Neural progenitor cell (in vitro differentiated cells): ENCODE data around the gene RASGRP2. TPM values are rescaled to one million over a fixed set of nuclear protein-coding genes. Genes with fewer than 3 reads are reported as not detected.

Experiments
- DNase-seq: peaks from one replicate; pipeline ENCODE4 v3.0.0-alpha.2; 2016; ENCODE audit warnings: low spot score
- H2AFZ ChIP-seq: fragments of 200-600 bp; sonication (generic); replicated peaks from 2 replicates; pipeline ENCODE4 v1.6.1; 2016; ENCODE audit warnings: antibody characterized with exemption
- H3F3A ChIP-seq: fragments of 200-600 bp; sonication (generic); 2 replicates; pipeline ENCODE4 v1.6.1; 2016; ENCODE audit warnings: antibody characterized with exemption, low read depth
- H3K27ac ChIP-seq: fragments of 200-600 bp; sonication (generic); 2 replicates; pipeline ENCODE4 v1.5.1; 2016; ENCODE audit warnings: mild to moderate bottlenecking
- H3K27me3 ChIP-seq: fragments of 200-600 bp; sonication (generic); 2 replicates; pipeline ENCODE4 v1.6.1; 2016; ENCODE audit warnings: mild to moderate bottlenecking, moderate library complexity
- H3K36me3 ChIP-seq: fragments of 200-600 bp; sonication (generic); 2 replicates; pipeline ENCODE4 v1.5.1; 2016
- H3K4me1 ChIP-seq: fragments of 200-600 bp; sonication (generic); 2 replicates; pipeline ENCODE4 v1.6.1; 2016; ENCODE audit warnings: mixed run types
- H3K4me2 ChIP-seq: fragments of 200-600 bp; sonication (generic); 2 replicates; pipeline ENCODE4 v1.6.1; 2016
- H3K4me3 ChIP-seq: fragments of 200-600 bp; sonication (generic); 2 replicates; pipeline ENCODE4 v1.5.1; 2016
- H3K79me2 ChIP-seq: fragments of 200-600 bp; sonication (generic); 2 replicates; pipeline ENCODE4 v1.6.1; 2016; ENCODE audit warnings: low read depth
- H3K9ac ChIP-seq: fragments of 200-600 bp; sonication (generic); 2 replicates; pipeline ENCODE4 v1.6.1; 2016
- H3K9me3 ChIP-seq: fragments of 200-600 bp; sonication (generic); 2 replicates; pipeline ENCODE4 v1.5.1; 2016; ENCODE audit warnings: low read depth
- H4K20me1 ChIP-seq: fragments of 200-600 bp; sonication (generic); 2 replicates; pipeline ENCODE4 v1.6.1; 2016; ENCODE audit warnings: low read depth
- H3K27ac Mint-ChIP-seq: 3 replicates; pipeline ENCODE4 v1.8.0; 2021; ENCODE audit warnings: mixed read lengths
- H3K27me3 Mint-ChIP-seq: 2 replicates; pipeline ENCODE4 v1.8.0; 2022; ENCODE audit warnings: low read depth, mild to moderate bottlenecking, inconsistent platforms, moderate library complexity, mixed read lengths; ENCODE audit not compliant: insufficient read depth
- H3K36me3 Mint-ChIP-seq: 3 replicates; pipeline ENCODE4 v1.8.0; 2021; ENCODE audit warnings: mixed read lengths
- H3K4me1 Mint-ChIP-seq: 3 replicates; pipeline ENCODE4 v1.8.0; 2021; ENCODE audit warnings: mixed read lengths
- H3K4me3 Mint-ChIP-seq: 3 replicates; pipeline ENCODE4 v1.8.0; 2021; ENCODE audit warnings: mild to moderate bottlenecking, moderate library complexity, mixed read lengths
- H3K9me3 Mint-ChIP-seq: 3 replicates; pipeline ENCODE4 v1.8.0; 2020; ENCODE audit warnings: mixed read lengths
- CTCF ChIP-seq: fragments of 200-600 bp; sonication (generic); IDR thresholded peaks from 2 replicates; pipeline ENCODE4 v1.5.1; 2017; ENCODE audit warnings: antibody characterized with exemption, mild to moderate bottlenecking
- EZH2 ChIP-seq: fragments of 200-600 bp; sonication (generic); IDR thresholded peaks from 2 replicates; pipeline ENCODE4 v1.6.1; 2017; ENCODE audit warnings: antibody characterized with exemption, mild to moderate bottlenecking, moderate library complexity
- EZH2phosphoT487 ChIP-seq: fragments of 200-600 bp; sonication (generic); IDR thresholded peaks from 2 replicates; pipeline ENCODE4 v1.6.1; 2017; ENCODE audit warnings: antibody characterized with exemption
- total RNA-seq: library from RNA; depleted of rRNA; stranded (reverse); fragments of >200 nt; gene quantifications from 2 replicates; pipeline ENCODE4 v1.2.3, GENCODE V29; 2015; ENCODE audit warnings: low replicate concordance

Gene RASGRP2
- total RNA-seq, 1 donor from 2014 or later = 0.06 TPM

- Histone ChIP-seq H3K27me3 (no peaks in the 10 kb centered on the region), H3K9me3 (no peaks in the 10 kb centered on the region), H3K4me3 (no peak overlapping the region), H2AFZ (no peak overlapping the region), H3K4me1 (no peaks in the 10 kb centered on the region), H3F3A (peaks cover 3% of the 10 kb centered on the region), H4K20me1 (no peaks in the 10 kb centered on the region), H3K9ac (no peak overlapping the region), H3K79me2 (no peaks in the 10 kb centered on the region), H3K27ac (no peak overlapping the region), H3K4me2 (no peak overlapping the region), H3K36me3 (no peaks in the 10 kb centered on the region)
- peaks cover 3% of the 10 kb centered on the region for H3K27me3 Mint-ChIP-seq
- TF ChIP-seq CTCF (no peak), EZH2 (no peak), EZH2phosphoT487 (no peak)
- DNase-seq = no peak
- H3K4me3 Mint-ChIP-seq = no peak overlapping the region
- no peaks in the 10 kb centered on the region for H3K9me3 Mint-ChIP-seq
- H3K4me1 Mint-ChIP-seq = peaks cover 2% of the 10 kb centered on the region
- peaks cover 2% of the 10 kb centered on the region for H3K36me3 Mint-ChIP-seq
- H3K27ac Mint-ChIP-seq = peak overlapping the region; percentile 33
These were observed 46.5 kb upstream of the RASGRP2 start for GRCh38 chr11:64790205-64791095.

GRCh38 chr11:64789331-64790204, 45.6 kb upstream of the RASGRP2 start:
- no peak overlapping the region for H2AFZ ChIP-seq
- DNase-seq = no peak
- H4K20me1 ChIP-seq = no peaks in the 10 kb centered on the region
- H3K9ac ChIP-seq = no peak overlapping the region
- Mint-ChIP-seq H3K4me1 (peaks cover 2% of the 10 kb centered on the region), H3K9me3 (no peaks in the 10 kb centered on the region), H3K4me3 (no peak overlapping the region), H3K36me3 (peaks cover 2% of the 10 kb centered on the region), H3K27ac (no peak overlapping the region), H3K27me3 (peaks cover 3% of the 10 kb centered on the region)
- no peaks in the 10 kb centered on the region for H3K4me1 ChIP-seq
- no peak overlapping the region for H3K4me2 ChIP-seq
- peaks cover 3% of the 10 kb centered on the region for H3F3A ChIP-seq
- TF ChIP-seq CTCF (no peak), EZH2phosphoT487 (no peak), EZH2 (no peak)
- no peak overlapping the region for H3K27ac ChIP-seq
- no peaks in the 10 kb centered on the region for H3K9me3 ChIP-seq
- no peaks in the 10 kb centered on the region for H3K79me2 ChIP-seq
- no peaks in the 10 kb centered on the region for H3K27me3 ChIP-seq
- H3K4me3 ChIP-seq = no peak overlapping the region
- H3K36me3 ChIP-seq = no peaks in the 10 kb centered on the region

GRCh38 chr11:64788321-64789215, 44.6 kb upstream of the RASGRP2 start:
- H3K36me3 Mint-ChIP-seq = no peaks in the 10 kb centered on the region
- Histone ChIP-seq H3K27ac (no peak overlapping the region), H3K4me1 (no peaks in the 10 kb centered on the region), H4K20me1 (no peaks in the 10 kb centered on the region), H3K4me2 (no peak overlapping the region), H3K9me3 (no peaks in the 10 kb centered on the region), H3K4me3 (no peak overlapping the region), H3K27me3 (no peaks in the 10 kb centered on the region), H3K79me2 (no peaks in the 10 kb centered on the region), H3F3A (peaks cover 3% of the 10 kb centered on the region), H3K9ac (no peak overlapping the region), H3K36me3 (no peaks in the 10 kb centered on the region), H2AFZ (no peak overlapping the region)
- H3K4me1 Mint-ChIP-seq = no peaks in the 10 kb centered on the region
- H3K9me3 Mint-ChIP-seq = no peaks in the 10 kb centered on the region
- H3K27ac Mint-ChIP-seq = no peak overlapping the region
- H3K4me3 Mint-ChIP-seq = no peak overlapping the region
- DNase-seq = no peak
- TF ChIP-seq EZH2phosphoT487 (no peak), CTCF (no peak), EZH2 (no peak)
- H3K27me3 Mint-ChIP-seq = peaks cover 3% of the 10 kb centered on the region
